HG03469 (cell line): Measurements from ENCODE around the gene IPO11.
"Not testable (repeated sequence)": the region's sequence is repeated elsewhere in the genome, so short reads cannot be mapped to it uniquely, and the experiment has no call there.

ENCODE experiments used
- ATAC-seq: cut with Tn5 transposase; IDR thresholded peaks from one replicate; pipeline ENCODE4 v1.9.1; 2021; ENCODE audit warnings: mild to moderate bottlenecking, moderate library complexity, moderate number of reproducible peaks; ENCODE audit not compliant: unreplicated experiment

The IPO11 gene

DNA sequence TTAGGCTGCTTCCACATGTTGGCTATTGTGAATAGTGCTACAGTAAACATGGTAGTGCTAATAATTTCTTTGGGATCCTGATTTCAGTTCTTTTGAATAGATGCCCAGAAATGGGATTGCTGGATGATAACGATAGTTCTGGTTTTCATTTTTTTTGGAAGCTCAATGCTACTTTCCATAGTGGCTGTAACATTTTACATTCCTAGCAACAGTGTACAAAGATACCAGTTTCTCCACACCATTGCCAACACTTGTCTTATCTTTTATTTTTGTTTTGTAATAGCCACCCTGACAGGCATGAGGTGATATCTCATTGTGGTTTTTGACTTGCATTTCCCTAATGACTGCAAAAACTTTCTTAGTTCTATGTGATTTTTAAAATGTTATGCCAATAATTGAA, 97.2 kb downstream of the IPO11 start:
- ATAC-seq = no peak

DNA sequence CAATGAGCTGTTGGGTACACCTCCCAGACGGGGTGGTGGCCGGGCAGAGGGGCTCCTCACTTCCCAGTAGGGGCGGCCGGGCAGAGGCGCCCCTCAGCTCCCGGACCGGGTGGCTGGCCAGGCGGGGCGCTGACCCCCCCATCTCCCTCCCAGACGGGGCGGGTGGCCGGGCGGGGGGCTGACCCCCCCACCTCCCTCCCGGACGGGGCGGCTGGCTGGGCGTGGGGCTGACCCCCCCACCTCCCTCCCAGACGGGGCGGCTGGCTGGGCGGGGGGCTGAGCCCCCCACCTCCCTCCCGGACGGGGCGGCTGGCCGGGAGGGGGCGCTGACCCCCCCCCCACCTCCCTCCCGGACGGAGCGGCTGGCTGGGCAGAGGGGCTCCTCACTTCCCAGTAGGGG, 100.5 kb downstream of the IPO11 start:
- not testable (repeated sequence) for ATAC-seq

DNA sequence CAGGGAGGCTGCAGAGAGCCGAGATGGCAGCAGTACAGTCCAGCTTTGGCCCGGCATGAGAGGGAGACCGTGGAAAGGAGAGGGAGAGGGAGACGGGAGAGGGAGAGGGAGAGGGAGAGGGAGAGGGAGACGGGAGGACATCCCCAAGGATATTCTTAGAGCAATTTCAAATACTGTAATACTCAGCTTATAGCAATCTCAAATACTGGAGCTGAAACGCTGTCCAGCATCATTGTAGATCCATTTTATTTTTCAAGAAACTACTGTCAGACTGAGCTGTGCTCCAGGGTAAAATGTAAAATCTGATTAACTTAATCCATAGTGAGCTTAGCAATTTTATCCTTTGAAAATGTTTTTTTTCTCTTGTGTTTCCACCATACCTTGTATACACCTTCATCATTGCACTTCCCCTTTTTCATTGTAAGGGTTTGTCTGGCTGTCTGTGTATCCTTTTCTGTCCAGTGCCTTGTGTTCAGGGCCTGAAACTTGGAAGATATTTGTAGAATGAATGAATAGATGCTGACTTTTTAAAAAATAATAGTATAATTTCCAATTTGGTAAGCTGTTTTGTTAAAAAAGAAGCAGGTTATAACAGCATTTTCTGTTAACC, 102.1 kb downstream of the IPO11 start:
- no peak for ATAC-seq

DNA sequence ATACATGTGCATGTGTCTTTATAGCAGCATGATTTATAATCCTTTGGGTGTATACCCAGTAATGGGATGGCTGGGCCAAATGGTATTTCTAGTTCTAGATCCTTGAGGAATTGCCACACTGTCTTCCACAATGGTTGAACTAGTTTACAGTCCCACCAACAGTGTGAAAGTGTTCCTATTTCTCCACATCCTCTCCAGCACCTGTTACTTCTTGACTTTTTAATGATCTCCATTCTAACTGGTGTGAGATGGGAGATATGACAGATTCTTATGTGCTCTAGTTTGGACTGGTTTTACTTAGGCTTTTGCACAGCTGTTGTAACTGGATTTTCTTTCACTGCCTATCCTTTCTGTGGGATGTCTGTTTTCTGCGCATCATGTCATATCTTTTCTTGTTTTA, 108.2 kb downstream of the IPO11 start:
- ATAC-seq = not testable (repeated sequence)

DNA sequence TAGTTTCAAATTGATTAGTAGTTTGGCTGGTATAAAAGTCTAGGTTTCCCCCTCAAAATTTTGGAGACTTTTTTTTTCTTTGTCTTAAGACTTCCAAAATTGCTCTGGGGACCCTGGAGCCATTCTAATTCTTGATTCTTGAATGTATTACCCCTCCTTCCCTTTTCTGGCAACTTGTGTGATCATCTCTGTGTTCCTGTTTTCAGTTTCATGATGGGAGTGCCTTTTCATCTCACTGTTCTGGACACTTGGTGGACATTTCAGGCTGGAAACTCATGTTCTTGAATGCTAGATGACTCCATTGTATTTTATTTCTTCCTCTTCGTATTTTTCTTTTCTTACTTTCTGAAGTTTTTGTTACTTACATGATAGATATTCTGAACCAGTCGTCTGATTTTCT, 108.8 kb downstream of the IPO11 start:
- ATAC-seq = no peak

DNA sequence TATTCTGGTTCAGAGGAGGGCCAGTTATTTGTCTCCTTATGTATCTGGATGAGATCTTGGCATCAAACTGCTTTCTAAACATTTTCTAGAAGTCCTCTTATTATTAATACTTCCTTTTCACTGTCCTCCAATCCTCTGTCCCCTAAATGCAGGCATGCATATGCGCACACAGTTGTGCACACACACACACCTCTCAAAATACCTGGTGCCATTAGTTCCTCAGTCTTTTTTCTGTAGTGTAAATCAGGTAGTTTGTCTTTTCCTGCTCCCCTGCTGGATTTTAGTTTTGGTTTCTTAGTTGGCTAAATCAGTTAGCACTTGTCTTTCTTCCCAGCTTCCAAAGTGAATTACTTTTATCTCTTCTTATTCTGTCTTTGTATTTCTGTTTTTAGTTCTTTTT, 110.2 kb downstream of the IPO11 start:
- ATAC-seq = no peak

DNA sequence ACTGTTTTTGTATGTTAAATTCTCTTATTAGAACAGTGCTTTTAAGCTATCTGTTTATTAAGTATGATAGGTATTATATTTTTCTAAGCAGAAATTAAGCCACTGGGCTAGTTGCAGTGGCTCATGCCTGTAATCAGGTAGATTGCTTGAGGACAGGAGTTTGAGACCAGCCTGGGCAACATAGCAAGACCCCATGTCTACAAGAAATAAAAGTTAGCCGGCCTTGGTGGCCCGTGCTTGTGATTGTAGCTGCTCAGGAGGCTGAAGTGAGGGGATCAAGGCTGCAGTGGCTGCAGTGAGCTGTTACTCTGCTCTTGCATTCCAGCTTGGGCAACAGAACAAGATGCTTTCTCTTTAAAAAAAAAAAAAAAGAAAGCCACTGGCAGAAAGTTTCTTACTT, 121.0 kb downstream of the IPO11 start:
- no peak for ATAC-seq

DNA sequence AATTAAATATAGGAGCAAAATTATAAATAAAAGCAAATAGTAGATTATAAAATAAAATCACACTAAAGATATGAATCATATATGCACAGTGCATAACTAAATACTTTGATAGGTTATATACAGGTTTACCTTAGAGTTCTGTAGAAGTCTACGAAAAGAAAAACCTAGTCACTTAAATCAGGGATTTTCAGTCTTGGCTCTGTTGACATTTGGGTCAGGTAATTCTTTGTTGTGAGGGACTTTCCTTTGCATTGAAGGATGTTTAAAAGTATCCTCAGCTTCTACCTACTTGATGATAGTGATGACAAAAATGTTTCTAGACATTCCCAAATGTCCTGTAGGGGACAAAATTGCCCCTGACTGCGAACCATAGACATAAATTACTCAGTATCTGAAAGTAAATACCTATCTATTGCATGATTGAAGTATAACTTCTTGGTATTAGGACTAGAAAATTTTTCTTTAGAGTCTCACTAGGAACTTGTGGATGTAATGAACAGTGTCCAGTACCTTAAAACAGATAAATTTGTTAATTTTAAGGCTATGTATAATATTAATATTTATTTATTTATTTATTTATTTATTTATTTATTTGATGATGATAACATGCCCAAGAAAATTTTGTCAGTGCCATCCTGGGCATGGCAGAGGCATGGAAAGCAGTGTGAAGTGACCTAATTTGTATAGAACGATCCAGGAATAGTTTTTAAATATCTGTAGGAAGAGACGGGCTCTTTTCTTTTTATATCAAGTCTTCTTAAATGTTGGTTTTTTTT, 122.1 kb downstream of the IPO11 start:
- ATAC-seq = no peak

DNA sequence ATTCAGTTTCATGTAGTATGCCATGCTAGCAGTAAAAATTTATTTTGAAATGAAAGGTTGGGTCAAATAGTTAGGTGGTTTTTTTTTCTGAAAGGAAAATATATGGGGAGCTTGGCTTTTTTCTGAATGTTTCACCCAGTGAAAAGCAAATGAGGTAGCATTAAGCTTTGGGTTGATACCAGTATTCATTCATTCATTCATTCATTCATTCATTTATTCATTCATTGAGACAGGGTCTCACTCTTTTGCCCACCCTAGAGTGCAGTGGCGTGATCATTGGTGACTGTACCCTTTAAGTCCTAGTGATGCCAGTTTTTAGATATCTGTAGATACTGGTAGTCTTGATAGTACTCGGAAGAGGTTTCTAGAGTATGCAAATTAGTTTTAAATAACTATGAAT, 123.7 kb downstream of the IPO11 start:
- ATAC-seq = no peak

DNA sequence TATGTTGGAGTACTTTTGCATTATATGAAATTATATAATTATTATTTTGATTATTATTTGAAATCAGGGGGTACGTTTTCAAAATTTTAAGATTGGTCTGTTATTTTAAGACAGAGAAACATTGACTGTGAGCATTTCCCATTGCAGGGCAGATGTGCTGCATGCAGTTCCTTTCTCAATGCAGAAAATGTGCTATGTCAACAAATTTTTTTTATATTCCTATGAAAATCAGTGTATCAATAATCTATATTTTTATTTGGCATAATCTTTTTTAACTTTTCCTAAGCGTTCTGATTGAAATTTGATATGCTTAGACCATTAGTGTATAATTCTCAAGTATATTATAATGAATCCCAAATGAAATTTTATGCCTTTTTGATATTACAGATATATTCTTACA, 124.2 kb downstream of the IPO11 start:
- no peak for ATAC-seq

DNA sequence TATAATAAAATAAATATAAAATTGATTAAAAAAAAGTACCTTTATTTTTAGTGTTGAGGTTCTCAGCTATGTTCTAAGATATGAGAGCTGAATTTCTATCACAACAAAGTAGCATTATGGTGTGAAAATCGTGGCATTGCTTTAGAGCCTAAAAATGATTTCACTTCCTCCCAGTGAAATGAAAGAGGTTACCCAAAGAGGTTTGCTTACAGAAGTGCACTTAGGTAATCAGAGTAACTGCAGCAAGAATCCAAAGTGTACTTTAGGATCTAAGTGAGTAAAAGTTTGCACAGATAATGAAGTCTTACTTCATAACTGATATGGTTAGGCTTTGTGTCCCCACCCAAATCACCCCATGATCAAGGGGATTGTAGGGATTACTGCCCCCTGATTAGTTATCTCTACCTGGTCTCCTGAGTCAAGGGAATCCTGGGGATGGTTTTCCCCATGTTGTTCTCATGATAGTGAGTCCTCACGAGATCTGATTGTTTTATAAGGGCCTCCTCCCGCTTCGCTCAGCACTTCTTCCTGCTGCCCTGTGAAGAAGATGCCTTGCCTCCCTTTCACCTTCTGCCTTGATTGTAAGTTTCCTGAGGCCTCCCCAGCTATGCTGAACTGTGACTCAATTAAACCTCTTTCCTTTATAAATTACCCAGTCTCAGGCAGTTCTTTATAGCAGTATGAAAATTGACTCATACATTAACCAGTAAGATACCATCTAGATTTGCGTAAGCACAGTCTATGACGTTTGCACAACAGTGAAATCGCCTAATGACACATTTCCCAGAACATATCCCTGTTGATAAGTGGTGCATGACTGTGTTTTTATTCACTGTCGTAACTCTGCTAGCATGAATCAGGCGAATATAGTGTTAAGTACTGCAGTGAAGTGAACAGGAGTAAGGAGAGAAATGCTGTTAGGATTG, 125.7 kb downstream of the IPO11 start:
- no peak for ATAC-seq

DNA sequence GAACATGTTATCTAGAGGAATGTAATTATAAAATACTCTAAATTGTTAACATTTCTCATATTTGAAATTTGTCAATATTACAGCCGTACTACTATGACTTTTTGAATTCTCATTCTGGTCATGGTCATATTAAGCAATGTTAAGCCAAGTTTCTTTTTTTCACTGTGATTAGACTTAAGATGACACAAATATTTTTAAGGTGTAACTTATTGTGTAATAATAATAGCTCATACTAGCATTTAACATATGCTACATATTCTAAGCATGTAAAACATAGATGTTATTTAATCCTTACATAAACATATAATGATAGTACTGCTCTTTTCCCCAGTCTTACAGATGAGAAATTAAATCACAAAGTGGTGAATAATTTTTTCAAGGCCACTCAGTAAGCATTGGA, 130.2 kb downstream of the IPO11 start:
- ATAC-seq = no peak

DNA sequence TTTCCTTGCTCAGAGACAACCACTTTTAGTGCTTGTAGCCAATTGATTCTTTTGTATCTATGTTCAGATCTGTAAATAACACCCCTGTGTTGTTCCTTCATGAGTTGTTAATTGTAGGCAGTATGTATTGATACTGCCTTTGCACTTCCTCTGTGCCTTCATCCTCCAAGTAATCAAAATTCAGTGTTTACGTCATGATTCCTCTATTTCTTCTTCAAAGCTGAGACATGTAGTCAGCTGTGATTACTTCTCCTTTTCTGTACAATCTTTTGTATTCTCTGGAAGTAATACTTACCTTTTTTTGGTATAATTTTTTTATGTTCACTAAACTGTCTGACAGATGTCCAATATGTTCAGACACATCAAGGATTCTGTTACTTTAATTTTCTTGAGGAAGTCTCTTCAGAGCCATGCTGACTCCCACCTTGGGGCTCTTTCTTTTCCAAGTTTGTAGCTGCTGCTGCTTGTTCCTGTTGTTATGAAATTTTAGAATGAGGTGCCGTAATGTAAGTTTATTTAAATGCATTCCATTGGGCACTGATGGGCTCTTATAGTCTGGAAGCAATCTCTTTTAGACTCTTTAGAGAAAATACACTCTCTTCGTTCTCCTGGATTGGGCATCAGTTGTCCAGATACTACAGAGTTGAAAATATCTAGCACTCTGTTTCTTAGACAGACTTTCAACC, 135.5 kb downstream of the IPO11 start:
- ATAC-seq = no peak

DNA sequence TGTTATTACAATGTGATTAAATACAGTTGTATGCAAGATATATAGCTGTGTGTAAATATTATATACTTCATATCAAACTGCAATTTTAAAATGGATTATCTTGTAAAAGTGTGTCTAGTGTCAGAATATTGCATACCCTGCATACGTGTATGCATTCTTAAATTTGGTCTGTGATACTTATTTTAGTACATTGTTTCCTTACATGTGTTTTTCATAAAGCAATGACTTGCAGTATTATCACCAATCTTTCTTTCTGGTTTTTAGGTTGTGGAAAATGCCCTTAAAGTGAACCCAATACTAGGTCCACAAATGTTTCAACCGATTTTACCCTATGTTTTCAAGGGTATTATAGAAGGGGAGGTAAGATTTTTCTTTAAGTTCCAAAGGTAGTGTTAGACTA, 137.5 kb downstream of the IPO11 start:
- ATAC-seq = no peak

DNA sequence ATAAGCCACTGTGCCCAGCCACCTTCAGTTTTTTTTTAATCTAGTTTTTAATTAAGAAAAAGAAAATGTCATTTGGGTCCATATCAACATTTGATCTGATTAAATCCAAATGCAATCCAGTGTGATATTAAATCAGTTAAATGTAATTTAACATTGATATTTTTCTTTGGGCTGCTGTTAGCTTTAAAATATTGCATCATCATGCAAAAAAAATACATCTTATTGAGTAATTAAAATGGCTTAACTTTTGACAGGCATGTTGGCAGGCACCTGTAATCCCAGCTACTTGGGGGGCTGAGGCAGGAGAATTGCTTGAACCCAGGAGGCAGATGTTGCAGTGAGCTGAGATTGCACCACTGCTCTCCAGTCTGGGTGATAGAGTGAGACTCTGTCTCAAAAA, 143.4 kb downstream of the IPO11 start:
- ATAC-seq = no peak

DNA sequence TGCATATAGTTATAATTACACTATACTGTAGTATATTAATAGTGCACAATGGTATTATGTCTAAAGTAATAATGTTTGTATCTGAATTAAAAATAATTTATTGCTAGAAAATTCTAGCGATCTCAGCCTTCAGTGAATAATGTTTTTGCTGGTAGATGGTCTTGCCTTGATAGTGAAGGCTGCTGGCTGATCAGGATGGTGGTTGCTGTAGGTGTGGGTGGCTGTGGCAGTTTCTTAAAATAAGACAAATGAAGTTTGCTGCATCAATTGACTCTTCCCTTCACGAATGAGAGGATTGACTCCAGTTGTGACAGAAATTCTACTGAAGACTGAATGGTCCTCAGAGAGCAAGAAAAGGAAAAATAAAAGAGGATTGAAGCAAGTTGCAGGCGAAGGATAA, 146.4 kb downstream of the IPO11 start:
- ATAC-seq = no peak

DNA sequence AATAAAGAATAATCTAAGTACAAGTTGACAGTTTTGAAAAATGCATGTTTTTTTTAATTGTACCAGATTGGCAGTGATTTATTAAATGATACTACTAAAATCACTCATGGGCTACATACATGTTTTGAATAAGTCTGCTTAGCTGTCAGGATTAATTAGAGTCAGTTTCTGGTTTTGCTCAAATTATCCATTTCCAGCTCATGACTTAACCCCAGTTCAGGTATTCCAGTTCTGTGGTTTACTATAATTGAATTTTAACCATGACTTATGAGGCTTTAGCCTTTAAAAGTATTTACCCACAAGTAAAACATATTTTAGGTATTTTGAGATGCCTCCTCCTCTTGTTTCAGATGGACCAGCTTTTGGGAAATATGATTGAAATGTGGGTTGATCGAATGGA, 148.2 kb downstream of the IPO11 start:
- no peak for ATAC-seq

DNA sequence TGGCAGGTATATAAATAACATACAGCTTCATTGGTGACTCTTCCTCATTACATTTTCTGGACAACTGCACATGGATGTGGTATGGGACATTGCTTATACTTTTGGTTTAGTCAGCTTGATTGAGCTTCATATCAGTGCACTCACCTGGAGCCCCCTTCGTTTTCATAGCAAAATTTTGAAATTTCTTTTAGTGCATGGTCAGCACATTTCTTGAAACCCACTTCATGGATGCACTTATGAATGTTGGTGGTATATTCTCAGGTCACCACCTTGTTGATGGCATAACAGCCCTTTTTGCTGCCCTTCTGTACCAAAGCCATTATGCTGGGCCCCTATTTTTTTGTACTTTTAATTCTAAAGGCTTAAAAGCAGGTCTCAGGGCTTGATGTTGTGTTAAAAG, 149.3 kb downstream of the IPO11 start:
- no peak for ATAC-seq

DNA sequence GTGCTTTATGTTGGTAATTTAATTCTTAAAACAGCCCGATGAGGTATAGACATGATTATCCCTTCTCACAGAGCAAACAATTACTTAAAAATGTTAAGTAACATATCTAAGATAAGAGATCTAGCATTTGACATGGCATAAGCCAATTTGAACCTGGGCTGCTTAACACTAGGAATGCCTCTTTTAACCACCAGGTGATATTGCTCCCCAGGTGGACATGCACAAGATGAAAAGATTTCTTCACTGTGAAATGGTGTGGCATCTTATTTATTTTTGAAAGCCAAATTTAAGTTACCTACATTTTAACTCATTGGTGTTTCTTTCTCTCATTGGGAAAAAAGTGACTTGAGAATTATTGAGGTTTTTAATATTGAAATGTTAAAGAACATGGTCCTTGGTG, 150.3 kb downstream of the IPO11 start:
- ATAC-seq = no peak

DNA sequence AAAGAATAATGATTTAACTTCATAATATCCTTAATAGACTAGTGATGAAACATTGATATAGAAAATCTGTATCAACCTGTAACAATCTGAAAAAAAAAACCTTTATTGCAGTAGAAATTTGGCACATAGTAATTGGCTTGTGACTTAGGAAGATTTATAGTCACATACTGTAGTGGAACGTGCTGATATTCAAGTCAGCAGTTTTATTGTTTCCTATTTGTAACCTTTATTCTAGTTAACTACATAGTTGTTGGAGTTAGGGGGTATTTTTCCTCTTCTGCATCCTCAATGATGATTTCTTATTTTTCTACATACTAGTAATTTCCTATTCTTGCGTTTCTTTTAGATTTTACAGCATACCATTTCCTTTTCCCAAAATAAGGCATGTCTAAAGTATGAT, 151.5 kb downstream of the IPO11 start:
- no peak for ATAC-seq

DNA sequence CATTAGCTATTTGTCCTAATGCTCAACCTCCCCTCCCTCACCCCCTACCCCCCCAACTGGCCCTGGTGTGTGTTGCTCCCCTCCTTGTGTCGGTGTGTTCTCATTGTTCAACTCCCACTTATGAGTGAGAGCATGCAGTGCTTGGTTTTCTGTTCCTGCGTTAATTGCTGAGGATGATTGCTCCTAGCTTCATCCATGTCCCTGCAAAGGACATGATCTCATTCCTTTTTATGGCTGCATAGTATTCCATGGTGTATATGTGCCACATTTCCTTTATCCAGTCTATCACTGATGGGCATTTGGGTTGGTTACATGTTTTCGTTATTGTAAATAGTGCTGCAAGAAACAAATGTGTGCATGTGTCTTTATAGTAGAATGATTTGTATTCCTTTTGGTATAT, 153.2 kb downstream of the IPO11 start:
- not testable (repeated sequence) for ATAC-seq
